HEK293T (cell line): ENCODE results near the gene GAK.

ENCODE experiments used
- BHLHE40 ChIP-seq: fragments of 450-650 bp; IDR thresholded peaks from 2 replicates; pipeline ENCODE4 v1.6.1; 2016; ENCODE audit warnings: mild to moderate bottlenecking, moderate library complexity, borderline replicate concordance
- ELF4 ChIP-seq: fragments of 450-650 bp; IDR thresholded peaks from 2 replicates; pipeline ENCODE4 v1.6.1; 2017; ENCODE audit warnings: antibody characterized with exemption
- FOXM1 ChIP-seq: fragments of 450-650 bp; IDR thresholded peaks from 2 replicates; pipeline ENCODE4 v1.6.1; 2017; ENCODE audit warnings: mild to moderate bottlenecking, borderline replicate concordance
- LEF1 ChIP-seq: fragments of 450-650 bp; IDR thresholded peaks from 2 replicates; pipeline ENCODE4 v1.6.1; 2017; ENCODE audit warnings: mild to moderate bottlenecking, borderline replicate concordance
- NFRKB ChIP-seq: fragments of 450-650 bp; IDR thresholded peaks from 2 replicates; pipeline ENCODE4 v1.6.1; 2016; ENCODE audit warnings: mild to moderate bottlenecking, moderate library complexity
- PKNOX1 ChIP-seq: fragments of 450-650 bp; IDR thresholded peaks from 2 replicates; pipeline ENCODE4 v1.6.1; 2016
- SP1 ChIP-seq: fragments of 450-650 bp; IDR thresholded peaks from 2 replicates; pipeline ENCODE4 v1.6.1; 2017
- SUZ12 ChIP-seq: fragments of 450-650 bp; IDR thresholded peaks from 2 replicates; pipeline ENCODE4 v1.6.1; 2016; ENCODE audit warnings: mild to moderate bottlenecking
- ZNF384 ChIP-seq: fragments of 450-650 bp; IDR thresholded peaks from 2 replicates; pipeline ENCODE4 v1.6.1; 2016

- TF ChIP-seq NFRKB (no peak), SP1 (no peak), ZNF384 (no peak), LEF1 (no peak), BHLHE40 (no peak), FOXM1 (no peak), ELF4 (no peak), SUZ12 (no peak), PKNOX1 (no peak)
Observed at GRCh38 chr4:900721-901120, 31.4 kb downstream of the GAK start.
